ENCODE results near the gene HIVEP3. TPM values are rescaled to one million over a fixed set of nuclear protein-coding genes. Genes with fewer than 3 reads are reported as not detected.

HIVEP3 gene
- total and polyA plus RNA-seq, 4 donors = 3.0 to 9.4 (median 7.8) TPM

GRCh38 chr1:41530411-41530810 is 388.3 kb downstream of the HIVEP3 start:
- WGBS (ENCODE audit: insufficient coverage) = 96% methylated on average over 3 of the region's 5 CpGs
- Histone ChIP-seq H3K27me3 (ENCODE audit: control insufficient read depth, insufficient read depth, low read length) (no peaks in the 10 kb centered on the region), H3K4me1 (ENCODE audit: control insufficient read depth, insufficient read depth, low read length) (no peaks in the 10 kb centered on the region), H3K9me3 (ENCODE audit: control insufficient read depth, insufficient read depth, low read length) (no peaks in the 10 kb centered on the region), H3K4me3 (ENCODE audit: low read depth, low read length) (no peak overlapping the region), H3K36me3 (ENCODE audit: control insufficient read depth, insufficient read depth, low read length) (peaks cover 2% of the 10 kb centered on the region), H3K27ac (ENCODE audit: low read depth, low read length) (no peak overlapping the region)
- no peak for DNase-seq (ENCODE audit: low read depth in 4 of 6, low spot score in 6 of 6)

GRCh38 chr1:41529621-41530395 is 388.9 kb downstream of the HIVEP3 start:
- Histone ChIP-seq H3K36me3 (ENCODE audit: control insufficient read depth, insufficient read depth, low read length) (peaks cover 2% of the 10 kb centered on the region), H3K27me3 (ENCODE audit: control insufficient read depth, insufficient read depth, low read length) (no peaks in the 10 kb centered on the region), H3K27ac (ENCODE audit: low read depth, low read length) (no peak overlapping the region), H3K4me1 (ENCODE audit: control insufficient read depth, insufficient read depth, low read length) (no peaks in the 10 kb centered on the region), H3K4me3 (ENCODE audit: low read depth, low read length) (no peak overlapping the region), H3K9me3 (ENCODE audit: control insufficient read depth, insufficient read depth, low read length) (no peaks in the 10 kb centered on the region)
- no peak for DNase-seq (ENCODE audit: low read depth in 4 of 6, low spot score in 6 of 6)
- whole genome bisulfite sequencing (ENCODE audit: insufficient coverage) = 95% methylated on average over 23 of the region's 23 CpGs

- Histone ChIP-seq H3K9me3 (ENCODE audit: control insufficient read depth, insufficient read depth, low read length) (no peaks in the 10 kb centered on the region), H3K4me3 (ENCODE audit: low read depth, low read length) (no peak overlapping the region), H3K27me3 (ENCODE audit: control insufficient read depth, insufficient read depth, low read length) (no peaks in the 10 kb centered on the region), H3K4me1 (ENCODE audit: control insufficient read depth, insufficient read depth, low read length) (no peaks in the 10 kb centered on the region), H3K27ac (ENCODE audit: low read depth, low read length) (no peak overlapping the region), H3K36me3 (ENCODE audit: control insufficient read depth, insufficient read depth, low read length) (peaks cover 8% of the 10 kb centered on the region)
- DNase-seq (ENCODE audit: low read depth in 4 of 6, low spot score in 6 of 6) = no peak
- 98% methylated on average over 6 of the region's 7 CpGs for WGBS (ENCODE audit: insufficient coverage)
Measured at GRCh38 chr1:41528726-41529605, 389.8 kb downstream of the HIVEP3 start.

GRCh38 chr1:41528106-41528505 is 390.6 kb downstream of the HIVEP3 start:
- no peak for DNase-seq (ENCODE audit: low read depth in 4 of 6, low spot score in 6 of 6)
- Histone ChIP-seq H3K9me3 (ENCODE audit: control insufficient read depth, insufficient read depth, low read length) (no peaks in the 10 kb centered on the region), H3K27ac (ENCODE audit: low read depth, low read length) (no peak overlapping the region), H3K4me1 (ENCODE audit: control insufficient read depth, insufficient read depth, low read length) (no peaks in the 10 kb centered on the region), H3K27me3 (ENCODE audit: control insufficient read depth, insufficient read depth, low read length) (no peaks in the 10 kb centered on the region), H3K4me3 (ENCODE audit: low read depth, low read length) (no peak overlapping the region), H3K36me3 (ENCODE audit: control insufficient read depth, insufficient read depth, low read length) (peaks cover 10% of the 10 kb centered on the region)
- WGBS (ENCODE audit: insufficient coverage) = 98% methylated on average over 3 of the region's 3 CpGs

GRCh38 chr1:41526956-41527561 is 391.7 kb downstream of the HIVEP3 start:
- DNase-seq (ENCODE audit: low read depth in 4 of 6, low spot score in 6 of 6) = no peak
- Histone ChIP-seq H3K9me3 (ENCODE audit: control insufficient read depth, insufficient read depth, low read length) (no peaks in the 10 kb centered on the region), H3K27me3 (ENCODE audit: control insufficient read depth, insufficient read depth, low read length) (no peaks in the 10 kb centered on the region), H3K36me3 (ENCODE audit: control insufficient read depth, insufficient read depth, low read length) (peaks cover 14% of the 10 kb centered on the region), H3K4me3 (ENCODE audit: low read depth, low read length) (no peak overlapping the region), H3K27ac (ENCODE audit: low read depth, low read length) (no peak overlapping the region), H3K4me1 (ENCODE audit: control insufficient read depth, insufficient read depth, low read length) (no peaks in the 10 kb centered on the region)
- WGBS (ENCODE audit: insufficient coverage) = 100% methylated on average over 4 of the region's 4 CpGs

- peaks cover 19% of the 10 kb centered on the region for H3K36me3 ChIP-seq (ENCODE audit: control insufficient read depth, insufficient read depth, low read length)
- H3K4me3 ChIP-seq (ENCODE audit: low read depth, low read length) = no peak overlapping the region
- no peak for DNase-seq (ENCODE audit: low read depth in 4 of 6, low spot score in 6 of 6)
- H3K9me3 ChIP-seq (ENCODE audit: control insufficient read depth, insufficient read depth, low read length) = no peaks in the 10 kb centered on the region
- 87% methylated on average over 10 of the region's 18 CpGs for WGBS (ENCODE audit: insufficient coverage)
- no peaks in the 10 kb centered on the region for H3K4me1 ChIP-seq (ENCODE audit: control insufficient read depth, insufficient read depth, low read length)
- no peaks in the 10 kb centered on the region for H3K27me3 ChIP-seq (ENCODE audit: control insufficient read depth, insufficient read depth, low read length)
- H3K27ac ChIP-seq (ENCODE audit: low read depth, low read length) = no peak overlapping the region
Measured at GRCh38 chr1:41525891-41526587, 392.7 kb downstream of the HIVEP3 start.

GRCh38 chr1:41524676-41525675 is 393.7 kb downstream of the HIVEP3 start:
- WGBS (ENCODE audit: insufficient coverage) = 80% methylated on average over 16 of the region's 30 CpGs
- Histone ChIP-seq H3K27me3 (ENCODE audit: control insufficient read depth, insufficient read depth, low read length) (no peaks in the 10 kb centered on the region), H3K27ac (ENCODE audit: low read depth, low read length) (no peak overlapping the region), H3K4me1 (ENCODE audit: control insufficient read depth, insufficient read depth, low read length) (no peaks in the 10 kb centered on the region), H3K36me3 (ENCODE audit: control insufficient read depth, insufficient read depth, low read length) (peaks cover 19% of the 10 kb centered on the region), H3K9me3 (ENCODE audit: control insufficient read depth, insufficient read depth, low read length) (no peaks in the 10 kb centered on the region), H3K4me3 (ENCODE audit: low read depth, low read length) (no peak overlapping the region)
- no peak for DNase-seq (ENCODE audit: low read depth in 4 of 6, low spot score in 6 of 6)

- no peak overlapping the region for H3K27ac ChIP-seq (ENCODE audit: low read depth, low read length)
- WGBS (ENCODE audit: insufficient coverage) = 74% methylated on average over 9 of the region's 9 CpGs
- no peak for DNase-seq (ENCODE audit: low read depth in 4 of 6, low spot score in 6 of 6)
- no peaks in the 10 kb centered on the region for H3K27me3 ChIP-seq (ENCODE audit: control insufficient read depth, insufficient read depth, low read length)
- H3K4me3 ChIP-seq (ENCODE audit: low read depth, low read length) = no peak overlapping the region
- H3K36me3 ChIP-seq (ENCODE audit: control insufficient read depth, insufficient read depth, low read length) = peaks cover 19% of the 10 kb centered on the region
- H3K9me3 ChIP-seq (ENCODE audit: control insufficient read depth, insufficient read depth, low read length) = no peaks in the 10 kb centered on the region
- no peaks in the 10 kb centered on the region for H3K4me1 ChIP-seq (ENCODE audit: control insufficient read depth, insufficient read depth, low read length)
Measured at GRCh38 chr1:41523949-41524675, 394.6 kb downstream of the HIVEP3 start.
